IMR-90 (cell line): Measurements from ENCODE around the gene PGC. TPM values are rescaled to one million over a fixed set of nuclear protein-coding genes. Genes with fewer than 3 reads are reported as not detected.

Experiments
- ATAC-seq: fragments of 200-7000 bp; cut with Tn5 transposase; 2 replicates; pipeline ENCODE4 v1.9.1; 2020; ENCODE audit warnings: low read depth, mild to moderate bottlenecking, moderate library complexity
- BruUV-seq: library from RNA; stranded (reverse); fragments of 400-500 nt; replicated peaks from 2 replicates; lab custom pipeline; 2021; lab: Mats Ljungman, UMichigan
- CTCF ChIA-PET: fragments of 300-600 bp; formaldehyde crosslinking; extraction: SDS; loops from one replicate; lab custom pipeline; 2021; ENCODE audit warnings: antibody characterized with exemption; lab: Yijun Ruan, JAX
- POLR2A ChIA-PET: fragments of 300-600 bp; sonication (Branson Sonifier 250); formaldehyde crosslinking; loops from one replicate; lab custom pipeline; 2022; ENCODE audit warnings: antibody characterized with exemption; ENCODE audit not compliant: unreplicated experiment; lab: Charles Lee
- DNase-seq: peaks from one replicate; pipeline ENCODE4 v3.0.0; 2013
- H2AFZ ChIP-seq: replicated peaks from 2 replicates; pipeline ENCODE3; 2013; ENCODE audit warnings: low read length, mild to moderate bottlenecking; ENCODE audit not compliant: poor library complexity
- H2AK5ac ChIP-seq: 2 replicates; pipeline ENCODE4 v1.6.1; 2013; ENCODE audit warnings: low read depth, low read length, inconsistent platforms
- H2AK9ac ChIP-seq: replicated peaks from 2 replicates; pipeline ENCODE3; 2013; ENCODE audit warnings: mild to moderate bottlenecking, low read depth, low read length, moderate library complexity; ENCODE audit not compliant: poor library complexity
- H2BK120ac ChIP-seq: 2 replicates; pipeline ENCODE4 v1.6.1; 2013; ENCODE audit warnings: low read depth, low read length, inconsistent platforms
- H2BK15ac ChIP-seq: 3 replicates; pipeline ENCODE4 v1.6.1; 2013; ENCODE audit warnings: low read depth, low read length, inconsistent platforms
- H2BK20ac ChIP-seq: 2 replicates; pipeline ENCODE4 v1.6.1; 2013; ENCODE audit warnings: low read depth, mild to moderate bottlenecking, inconsistent platforms, low read length, moderate library complexity
- H2BK5ac ChIP-seq: 2 replicates; pipeline ENCODE4 v1.6.1; 2013; ENCODE audit warnings: mild to moderate bottlenecking, low read depth, low read length, inconsistent platforms; ENCODE audit not compliant: poor library complexity, severe bottlenecking
- H3K14ac ChIP-seq: replicated peaks from 2 replicates; pipeline ENCODE4 v1.6.1; 2013; ENCODE audit warnings: low read depth, low read length, inconsistent platforms
- H3K18ac ChIP-seq: 2 replicates; pipeline ENCODE4 v1.6.1; 2013; ENCODE audit warnings: low read depth, low read length, control low read depth
- H3K23ac ChIP-seq: 2 replicates; pipeline ENCODE4 v1.6.1; 2013; ENCODE audit warnings: low read depth, low read length, inconsistent platforms
- H3K27ac ChIP-seq: 2 replicates; pipeline ENCODE4 v1.5.1; 2013; ENCODE audit warnings: mild to moderate bottlenecking, control low read depth, low read length; ENCODE audit not compliant: insufficient read depth
- H3K27me3 ChIP-seq: 2 replicates; pipeline ENCODE4 v1.6.1; 2013; ENCODE audit warnings: low read length; ENCODE audit not compliant: control insufficient read depth, insufficient read depth
- H3K36me3 ChIP-seq: 2 replicates; pipeline ENCODE4 v1.6.1; 2013; ENCODE audit warnings: low read length, mixed read lengths; ENCODE audit not compliant: control insufficient read depth, insufficient read depth
- H3K4ac ChIP-seq: 2 replicates; pipeline ENCODE4 v1.6.1; 2013; ENCODE audit warnings: low read depth, low read length, inconsistent platforms
- H3K4me1 ChIP-seq: 2 replicates; pipeline ENCODE4 v1.6.1; 2013; ENCODE audit warnings: low read length, mixed read lengths; ENCODE audit not compliant: control insufficient read depth, insufficient read depth
- H3K4me2 ChIP-seq: 2 replicates; pipeline ENCODE4 v1.6.1; 2013; ENCODE audit warnings: low read depth, mild to moderate bottlenecking, control low read depth, low read length, moderate library complexity
- H3K4me3 ChIP-seq: 2 replicates; pipeline ENCODE4 v1.5.1; 2013; ENCODE audit warnings: low read depth, mild to moderate bottlenecking, control low read depth, low read length, moderate library complexity; ENCODE audit not compliant: insufficient read depth
- H3K56ac ChIP-seq: 2 replicates; pipeline ENCODE4 v1.6.1; 2013; ENCODE audit warnings: low read length, inconsistent platforms; ENCODE audit not compliant: insufficient read depth; ENCODE audit errors: extremely low read depth
- H3K79me1 ChIP-seq, 2 experiments: 2 replicates each; pipeline ENCODE4 v1.6.1; 2013; ENCODE audit warnings: low read length in 2 of 2, inconsistent platforms in 1 of 2, low read depth in 1 of 2
- H3K9ac ChIP-seq: 2 replicates; pipeline ENCODE4 v1.6.1; 2013; ENCODE audit warnings: low read depth, low read length, control low read depth
- H3K9me1 ChIP-seq: 2 replicates; pipeline ENCODE4 v1.6.1; 2013; ENCODE audit warnings: low read length, inconsistent platforms; ENCODE audit not compliant: insufficient read depth
- H3K9me3 ChIP-seq: 2 replicates; pipeline ENCODE4 v1.6.1; 2013; ENCODE audit warnings: low read length; ENCODE audit not compliant: control insufficient read depth, insufficient read depth
- H4K20me1 ChIP-seq: 2 replicates; pipeline ENCODE4 v1.6.1; 2013; ENCODE audit warnings: low read length, inconsistent platforms; ENCODE audit not compliant: insufficient read depth
- H4K5ac ChIP-seq: 2 replicates; pipeline ENCODE4 v1.6.1; 2013; ENCODE audit warnings: mild to moderate bottlenecking, low read depth, low read length, control low read depth
- H4K8ac ChIP-seq, 2 experiments: 2 replicates each; pipeline ENCODE4 v1.6.1; 2013; ENCODE audit warnings: low read depth in 2 of 2, low read length in 2 of 2, control low read depth in 1 of 2, inconsistent platforms in 1 of 2
- H4K91ac ChIP-seq: 2 replicates; pipeline ENCODE4 v1.6.1; 2013; ENCODE audit warnings: low read depth, low read length, inconsistent platforms; ENCODE audit not compliant: insufficient read depth
- BHLHE40 ChIP-seq: fragments of 150-350 bp; IDR thresholded peaks from 2 replicates; pipeline ENCODE4 v1.6.1; 2016; ENCODE audit warnings: mild to moderate bottlenecking, low read depth, low read length
- CEBPB ChIP-seq: IDR thresholded peaks from 2 replicates; pipeline ENCODE4 v1.6.1; 2012; ENCODE audit warnings: low read depth, low read length, improper control_type of control experiment
- CHD1 ChIP-seq: IDR thresholded peaks from 2 replicates; pipeline ENCODE4 v1.6.1; 2012; ENCODE audit warnings: low read depth, low read length, improper control_type of control experiment
- CTCF ChIP-seq: conservative IDR thresholded peaks from 2 replicates; pipeline ENCODE4 v1.5.1; 2012; ENCODE audit warnings: mild to moderate bottlenecking, low read depth, low read length, improper control_type of control experiment
- ELK1 ChIP-seq: fragments of 150-350 bp; IDR thresholded peaks from 2 replicates; pipeline ENCODE4 v1.6.1; 2016; ENCODE audit warnings: low read depth, mild to moderate bottlenecking, low read length, moderate library complexity, borderline replicate concordance
- FOS ChIP-seq: fragments of 150-350 bp; IDR thresholded peaks from 2 replicates; pipeline ENCODE4 v1.6.1; 2016; ENCODE audit warnings: low read depth, low read length
- MAFK ChIP-seq: IDR thresholded peaks from 2 replicates; pipeline ENCODE4 v1.6.1; 2012; ENCODE audit warnings: low read depth, low read length, improper control_type of control experiment
- MAZ ChIP-seq: IDR thresholded peaks from 2 replicates; pipeline ENCODE4 v1.6.1; 2012; ENCODE audit warnings: low read depth, mild to moderate bottlenecking, low read length, improper control_type of control experiment, moderate library complexity, borderline replicate concordance
- MXI1 ChIP-seq: IDR thresholded peaks from 2 replicates; pipeline ENCODE4 v1.6.1; 2012; ENCODE audit warnings: low read depth, mild to moderate bottlenecking, low read length, moderate library complexity, borderline replicate concordance
- NFE2L2 ChIP-seq: fragments of 150-350 bp; IDR thresholded peaks from 2 replicates; pipeline ENCODE4 v1.6.1; 2016; ENCODE audit warnings: low read depth, mild to moderate bottlenecking, low read length
- POLR2A ChIP-seq: IDR thresholded peaks from 2 replicates; pipeline ENCODE4 v1.6.1; 2012; ENCODE audit warnings: mild to moderate bottlenecking, low read depth, low read length
- RAD21 ChIP-seq: IDR thresholded peaks from 2 replicates; pipeline ENCODE4 v1.6.1; 2012; ENCODE audit warnings: low read length, improper control_type of control experiment
- RCOR1 ChIP-seq: IDR thresholded peaks from 2 replicates; pipeline ENCODE4 v1.6.1; 2012; ENCODE audit warnings: mild to moderate bottlenecking, low read length, improper control_type of control experiment; ENCODE audit not compliant: insufficient replicate concordance
- RFX5 ChIP-seq: IDR thresholded peaks from 2 replicates; pipeline ENCODE4 v1.8.0; 2012; ENCODE audit warnings: low read depth, mild to moderate bottlenecking, low read length, moderate library complexity
- SMC3 ChIP-seq: fragments of 150-350 bp; IDR thresholded peaks from 2 replicates; pipeline ENCODE4 v1.6.1; 2016; ENCODE audit warnings: low read depth, mild to moderate bottlenecking, antibody characterized with exemption, low read length, moderate library complexity
- USF2 ChIP-seq: fragments of 150-350 bp; IDR thresholded peaks from 2 replicates; pipeline ENCODE4 v1.6.1; 2017; ENCODE audit warnings: mild to moderate bottlenecking, antibody characterized with exemption, low read length, low read depth
- WGBS, 2 experiments: methylation state at CpG; one replicate each; pipeline versions ENCODE4 v1.1.5 to v1.1.7; 2013; ENCODE audit warnings: missing lambda C conversion rate in 2 of 2; ENCODE audit not compliant: insufficient read length in 1 of 2; ENCODE audit errors: extremely low coverage in 2 of 2; 5-methylcytosine and 5-hydroxymethylcytosine counted together
- dilution Hi-C: fragments of 300-500 bp; cut with HindIII; formaldehyde crosslinking; loops from one replicate; pipeline ENCODE4 v1.14.3; 2018; ENCODE audit warnings: low sequenced_read_pairs; ENCODE audit not compliant: unreplicated experiment
- in situ Hi-C: fragments of 300-500 bp; cut with MboI; formaldehyde crosslinking; loops from 3 replicates; pipeline ENCODE4 v1.14.3; 2019; ENCODE audit warnings: low sequenced_read_pairs, inconsistent platforms, mixed read lengths
- intact Hi-C: fragments of 100-400 bp; cut with micrococcal nuclease; formaldehyde crosslinking; loops from 2 replicates; pipeline ENCODE4 v1.10.0; 2022
- polyA plus RNA-seq, 3 experiments: library from polyadenylated mRNA; depleted of rRNA; stranded (reverse); fragments of >200 nt; gene quantifications; 2 replicates each; pipeline ENCODE4 v1.2.3, GENCODE V29; 2012; ENCODE audit warnings: low replicate concordance in 1 of 3
- total RNA-seq: library from RNA; depleted of rRNA; stranded (reverse); fragments of >200 nt; gene quantifications from 2 replicates; pipeline ENCODE4 v1.2.3, GENCODE V29; 2012

The PGC gene
- total and polyA plus RNA-seq, 2 of the 4 experiments (the other 2 are of a cell fraction) = not detected

- H3K27me3 ChIP-seq = no peaks in the 10 kb centered on the region
- H2BK120ac ChIP-seq = no peak overlapping the region
- no peak overlapping the region for H3K4me3 ChIP-seq
- ATAC-seq = no peak
- H4K5ac ChIP-seq = no peak overlapping the region
- H3K4me1 ChIP-seq = peaks cover 23% of the 10 kb centered on the region
- H4K20me1 ChIP-seq = peaks cover 8% of the 10 kb centered on the region; the same call in 1 of the 2 replicates
- H2BK15ac ChIP-seq = no peak overlapping the region
- TF ChIP-seq RFX5 = no peak
- TF ChIP-seq RCOR1 = no peak
- no peak for TF ChIP-seq NFE2L2
- no peak for TF ChIP-seq CEBPB
- no peak for TF ChIP-seq MAFK
- no peak for TF ChIP-seq MAZ
- no peak for TF ChIP-seq MXI1
- no peak for TF ChIP-seq RAD21
- no peak for TF ChIP-seq ELK1
- TF ChIP-seq CHD1 = no peak
- no peak for TF ChIP-seq USF2
- TF ChIP-seq CTCF = no peak
- no peak for TF ChIP-seq FOS
- no peak for TF ChIP-seq POLR2A
- no peak for TF ChIP-seq BHLHE40
- TF ChIP-seq SMC3 = no peak
- no peak overlapping the region for H2AFZ ChIP-seq
- CTCF ChIA-PET = interaction anchor here (0.8 kb wide), 1 partner anchor 11 kb away, joined by 3 read pairs; no protein-coding TSS in a partner anchor
- no peak overlapping the region for H2AK5ac ChIP-seq
- H3K27ac ChIP-seq = no peak overlapping the region
- no CpG with 5 or more reads among the region's 1 CpG for WGBS, 2 experiments
- H2BK5ac ChIP-seq = no peak overlapping the region
- H3K18ac ChIP-seq = no peak overlapping the region
- no peak overlapping the region for H3K4ac ChIP-seq
- H3K9ac ChIP-seq = no peak overlapping the region
- H4K8ac ChIP-seq = no peak overlapping the region
- no peaks in the 10 kb centered on the region for H3K36me3 ChIP-seq
- POLR2A ChIA-PET = no interaction called here
- DNase-seq = no peak
- H3K23ac ChIP-seq = no peak overlapping the region
- H4K91ac ChIP-seq = no peak overlapping the region
- intact Hi-C loops (no loop called here), in situ Hi-C loops (no loop called here), dilution Hi-C loops (no loop called here)
- no TSS peak for BruUV-seq
- peaks cover 3 to 5% of the 10 kb centered on the region in 2 experiments; a peak in 3 of 4 replicates for H3K79me1 ChIP-seq
- peak overlapping the region; percentile 71 for H2AK9ac ChIP-seq
- no peak overlapping the region for H2BK20ac ChIP-seq
- peaks cover 11% of the 10 kb centered on the region for H3K9me1 ChIP-seq
- no peak overlapping the region for H3K4me2 ChIP-seq
- H3K14ac ChIP-seq = no peak overlapping the region
- H3K56ac ChIP-seq = no peak overlapping the region
- no peaks in the 10 kb centered on the region for H3K9me3 ChIP-seq
Measured at GRCh38 chr6:41717392-41717736, 29.8 kb downstream of the PGC start.
